GM12891 (cell line): ENCODE data around the gene ANKMY1.

Experiments
- POLR2A ChIP-seq: IDR thresholded peaks from 2 replicates; pipeline ENCODE4 v1.6.1; 2011; ENCODE audit warnings: low read depth, low read length, control low read depth
- POLR2AphosphoS5 ChIP-seq: IDR thresholded peaks from 2 replicates; pipeline ENCODE4 v1.6.1; 2011; ENCODE audit warnings: low read depth, low read length, control low read depth

- TF ChIP-seq POLR2A (no peak), POLR2AphosphoS5 (no peak)
Measured at GRCh38 chr2:240514631-240515030, 43.2 kb downstream of the ANKMY1 start.
